Testis (tissue), 2 donors: ENCODE data around the gene TCF21.

ENCODE experiments used
- POLR2A ChIP-seq: fragments of 450-650 bp; IDR thresholded peaks from one replicate; pipeline ENCODE4 v1.6.1; 2017; ENCODE audit warnings: antibody characterized with exemption, mild to moderate bottlenecking, moderate library complexity
- TF ChIP-seq, protein P1 (sequence below), 3 experiments: fragments of 450-650 bp in 2 of 3; fragments of 200-600 bp in 1 of 3; sonication (generic) in 1 of 3; IDR thresholded peaks; one replicate each; pipeline ENCODE4 v1.5.1; 2016 to 2019; ENCODE audit warnings: antibody characterized with exemption in 3 of 3, mild to moderate bottlenecking in 2 of 3, moderate library complexity in 1 of 3

DNA sequence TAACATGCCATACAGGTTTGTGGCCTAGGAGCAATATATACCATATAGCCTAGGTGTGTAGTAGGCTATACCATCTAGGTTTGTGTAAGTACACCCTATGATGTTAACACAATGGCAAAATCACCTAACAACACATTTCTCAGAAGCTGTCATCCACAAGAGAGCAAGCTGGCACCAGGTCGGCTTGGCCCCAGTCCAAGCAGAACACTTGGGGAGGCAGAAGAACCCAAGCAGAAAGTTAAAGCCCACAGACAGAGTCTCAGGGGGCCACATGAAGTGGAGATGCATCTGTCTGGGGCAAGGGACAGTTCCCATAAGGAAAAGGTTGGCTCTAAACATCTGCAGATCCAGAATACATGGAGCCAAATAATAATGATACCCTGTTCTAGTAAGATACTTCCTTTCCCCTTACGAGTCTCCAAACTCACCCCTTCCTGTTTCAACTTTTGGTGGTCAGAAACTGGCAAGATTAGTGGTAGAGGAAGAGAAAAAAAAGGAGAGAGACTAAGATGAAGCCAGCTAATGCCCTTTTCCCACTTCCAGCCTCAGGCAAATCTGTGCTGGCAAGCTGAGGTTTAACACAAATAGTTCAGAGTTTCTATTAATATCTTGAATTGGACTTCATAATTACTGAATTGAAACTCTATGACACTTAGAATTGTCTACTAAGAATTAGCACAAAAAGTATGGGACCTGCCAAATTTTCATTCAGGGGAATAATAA is 29.5 kb downstream of the TCF21 start:
- TF ChIP-seq, protein P1, sequence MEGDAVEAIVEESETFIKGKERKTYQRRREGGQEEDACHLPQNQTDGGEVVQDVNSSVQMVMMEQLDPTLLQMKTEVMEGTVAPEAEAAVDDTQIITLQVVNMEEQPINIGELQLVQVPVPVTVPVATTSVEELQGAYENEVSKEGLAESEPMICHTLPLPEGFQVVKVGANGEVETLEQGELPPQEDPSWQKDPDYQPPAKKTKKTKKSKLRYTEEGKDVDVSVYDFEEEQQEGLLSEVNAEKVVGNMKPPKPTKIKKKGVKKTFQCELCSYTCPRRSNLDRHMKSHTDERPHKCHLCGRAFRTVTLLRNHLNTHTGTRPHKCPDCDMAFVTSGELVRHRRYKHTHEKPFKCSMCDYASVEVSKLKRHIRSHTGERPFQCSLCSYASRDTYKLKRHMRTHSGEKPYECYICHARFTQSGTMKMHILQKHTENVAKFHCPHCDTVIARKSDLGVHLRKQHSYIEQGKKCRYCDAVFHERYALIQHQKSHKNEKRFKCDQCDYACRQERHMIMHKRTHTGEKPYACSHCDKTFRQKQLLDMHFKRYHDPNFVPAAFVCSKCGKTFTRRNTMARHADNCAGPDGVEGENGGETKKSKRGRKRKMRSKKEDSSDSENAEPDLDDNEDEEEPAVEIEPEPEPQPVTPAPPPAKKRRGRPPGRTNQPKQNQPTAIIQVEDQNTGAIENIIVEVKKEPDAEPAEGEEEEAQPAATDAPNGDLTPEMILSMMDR (IDR thresholded peaks at IDR 0.05): no peak
- TF ChIP-seq POLR2A: no peak
